GM19463 (cell line): ENCODE data around the gene TRIP13.
"Not testable (repeated sequence)": the region's sequence is repeated elsewhere in the genome, so short reads cannot be mapped to it uniquely, and the experiment has no call there.

Experiments used
- ATAC-seq: cut with Tn5 transposase; IDR thresholded peaks from one replicate; pipeline ENCODE4 v1.9.1; 2021; ENCODE audit warnings: mild to moderate bottlenecking, moderate library complexity; ENCODE audit not compliant: unreplicated experiment

TRIP13 gene

DNA sequence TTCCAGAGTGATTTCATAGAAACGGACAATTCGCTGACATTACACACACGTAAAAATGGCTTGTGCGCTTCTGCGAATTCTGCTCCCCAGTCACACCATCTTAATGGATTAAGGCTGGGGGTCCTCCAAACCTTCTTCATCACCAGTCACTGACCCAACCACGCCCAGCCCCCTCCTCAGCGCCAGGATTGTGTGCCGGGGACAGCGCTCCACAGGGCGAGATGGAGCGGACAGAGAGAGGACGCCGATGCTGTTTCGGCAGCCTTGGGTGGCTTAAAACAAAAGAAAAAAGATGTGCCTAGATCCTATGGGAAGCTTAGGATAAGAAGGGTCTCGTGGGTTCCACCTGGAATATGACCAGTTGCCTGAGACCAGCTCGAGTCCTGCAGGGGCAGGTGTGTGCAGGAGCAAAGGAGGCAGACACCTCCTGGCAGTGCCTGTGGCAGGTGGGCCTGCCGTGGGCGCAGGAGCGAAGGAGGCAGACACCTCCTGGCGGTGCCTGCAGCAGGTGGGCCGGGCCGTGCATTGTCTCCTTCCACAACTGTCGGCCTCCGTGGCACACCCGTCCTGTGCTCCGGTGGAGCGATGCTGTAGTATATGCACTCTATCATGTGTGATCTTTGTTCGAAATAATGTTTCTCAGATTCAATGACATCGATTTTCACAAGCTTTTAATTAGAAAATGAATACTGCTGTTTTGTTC, 20.9 kb upstream of the TRIP13 start:
- ATAC-seq = no peak

DNA sequence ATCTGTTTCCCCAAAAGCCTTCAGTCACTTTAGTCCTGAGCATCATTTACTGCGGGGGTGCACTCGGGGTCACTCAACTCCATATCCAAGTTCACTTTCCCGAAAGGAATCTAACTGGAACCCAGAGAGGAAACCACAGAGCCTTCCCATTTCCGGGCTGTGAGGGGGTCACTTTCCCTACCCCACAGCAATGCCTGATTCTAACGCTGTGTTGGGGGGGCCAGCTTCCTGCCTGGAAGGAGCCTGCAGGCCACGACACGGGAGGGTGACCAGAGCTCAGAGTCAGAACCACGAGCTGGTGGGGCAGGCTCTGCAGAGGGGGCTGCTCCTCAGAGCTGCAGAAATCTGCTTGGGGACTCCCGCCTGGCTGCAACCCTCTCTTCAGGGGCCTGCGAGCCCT, 20.4 kb upstream of the TRIP13 start:
- ATAC-seq = no peak

DNA sequence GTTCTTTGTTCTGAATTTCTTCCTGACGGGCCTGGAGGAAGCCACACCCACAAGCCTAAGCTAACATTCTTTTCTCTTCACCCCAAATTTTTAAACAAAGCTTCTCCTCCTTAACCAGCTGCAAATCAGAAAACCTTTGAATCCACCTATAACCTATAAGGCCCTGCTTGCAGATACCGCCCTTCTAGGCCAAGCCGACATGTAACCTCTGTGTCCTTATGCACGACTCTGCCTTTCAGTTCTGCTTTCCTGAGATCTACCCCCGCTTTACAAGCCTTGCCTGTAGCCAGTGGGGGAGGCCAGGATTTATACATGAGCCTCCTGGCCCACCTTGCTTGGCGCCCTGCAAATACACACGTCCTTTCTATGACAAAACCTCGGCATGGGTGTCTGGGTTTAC, 19.4 kb upstream of the TRIP13 start:
- ATAC-seq = no peak

DNA sequence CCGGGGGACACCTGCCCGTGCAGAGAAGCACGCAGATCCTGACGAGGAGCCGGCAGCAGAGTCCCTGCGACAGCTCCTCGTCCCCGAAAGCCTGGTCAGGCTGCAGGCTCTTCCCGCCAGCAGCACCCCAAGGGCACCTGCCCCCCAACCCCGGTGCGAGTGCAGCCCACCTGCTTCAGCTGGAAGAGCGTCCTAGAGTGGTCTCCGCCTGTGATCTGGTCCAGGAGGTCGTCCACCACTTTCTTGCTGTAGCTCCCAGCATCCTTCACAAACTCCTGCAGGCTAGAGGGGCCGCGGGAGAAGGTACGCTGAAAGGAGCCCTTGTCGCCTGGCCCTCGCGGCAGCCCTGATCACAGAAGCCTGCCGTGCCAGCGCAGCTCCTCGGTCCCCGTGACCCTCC, 16.8 kb upstream of the TRIP13 start:
- no peak for ATAC-seq

DNA sequence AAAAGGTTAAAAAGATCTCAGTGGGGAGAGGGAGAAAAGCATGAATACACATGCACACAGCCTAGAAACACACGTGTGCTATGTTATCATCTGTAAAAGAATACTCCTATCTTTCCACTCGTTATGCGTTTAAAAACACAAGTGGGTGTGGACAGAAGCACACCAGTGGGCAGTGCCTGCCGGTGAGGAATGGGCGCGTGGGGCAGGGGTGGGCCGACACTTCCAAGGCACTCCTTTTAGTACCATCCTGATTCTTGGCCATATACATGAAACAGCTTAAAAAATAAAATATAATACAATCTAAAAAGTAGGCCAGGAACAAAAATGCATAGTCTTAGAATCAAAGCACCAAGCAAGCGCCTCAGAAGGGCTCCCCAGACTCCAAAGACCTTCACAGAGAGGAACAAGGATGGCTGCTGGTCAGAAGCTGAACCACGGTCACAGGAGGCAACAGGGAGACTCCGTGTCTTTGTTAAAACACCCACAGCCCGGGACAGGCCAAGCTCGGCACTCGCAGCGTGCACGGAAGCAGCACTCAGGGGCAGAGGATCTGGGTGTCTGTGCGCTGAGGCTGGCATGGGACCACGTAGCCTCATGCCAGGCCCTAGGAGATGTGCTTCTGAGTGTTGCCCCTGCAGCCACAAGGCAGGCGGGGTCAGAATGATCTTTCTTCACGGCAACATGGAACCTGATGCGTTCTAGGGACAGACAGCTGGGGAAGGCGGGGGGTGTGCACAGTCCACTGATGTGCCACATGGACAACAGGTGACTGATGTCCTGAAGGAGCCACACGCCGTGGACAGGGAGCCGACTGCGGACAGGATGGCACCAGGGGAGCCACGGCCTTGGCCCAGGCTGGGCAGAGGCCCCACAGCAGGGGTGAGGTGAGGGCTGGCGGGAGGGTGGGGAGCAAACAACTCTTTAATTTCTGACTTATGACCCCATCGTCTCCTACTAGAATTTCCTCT, 16.0 kb upstream of the TRIP13 start:
- no peak for ATAC-seq

DNA sequence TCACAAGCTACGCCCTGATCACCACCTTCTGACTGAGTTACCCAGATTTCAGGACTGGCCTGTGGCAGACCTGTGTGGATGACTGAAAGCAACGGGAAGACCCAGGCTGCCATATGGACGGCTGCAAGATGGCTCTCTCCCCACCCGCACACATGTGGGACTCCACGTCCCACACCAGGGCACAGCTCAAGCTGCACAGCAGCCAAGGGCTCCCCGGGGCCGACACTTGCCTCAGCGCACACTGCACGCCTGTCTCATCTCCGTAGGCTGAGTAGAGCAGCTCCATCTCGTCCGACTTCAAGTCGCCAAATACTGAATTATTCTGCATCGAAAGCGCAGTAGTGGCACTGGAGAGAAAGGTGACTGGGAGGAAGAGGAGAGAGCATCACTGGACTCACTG, 14.6 kb upstream of the TRIP13 start:
- ATAC-seq = no peak

DNA sequence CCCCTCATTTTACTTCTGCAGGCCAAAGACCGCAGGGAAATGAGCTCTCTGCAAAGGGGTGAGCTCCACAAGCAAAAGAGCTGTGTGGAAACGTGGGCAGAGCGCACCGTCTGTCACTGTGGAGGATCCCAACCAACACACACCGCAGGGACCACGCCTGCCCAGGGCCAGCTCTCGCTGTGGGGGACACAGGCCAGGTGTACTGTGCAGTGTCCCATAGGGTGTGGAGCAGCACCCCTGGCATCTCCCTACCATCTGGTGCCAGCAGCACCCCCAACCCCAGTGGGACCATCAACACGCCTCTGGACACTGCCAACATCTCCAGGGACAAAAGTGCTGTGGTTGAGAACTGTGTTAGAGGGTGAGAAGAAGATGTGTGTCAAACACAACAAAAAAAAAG, 14.0 kb upstream of the TRIP13 start:
- not testable (repeated sequence) for ATAC-seq

DNA sequence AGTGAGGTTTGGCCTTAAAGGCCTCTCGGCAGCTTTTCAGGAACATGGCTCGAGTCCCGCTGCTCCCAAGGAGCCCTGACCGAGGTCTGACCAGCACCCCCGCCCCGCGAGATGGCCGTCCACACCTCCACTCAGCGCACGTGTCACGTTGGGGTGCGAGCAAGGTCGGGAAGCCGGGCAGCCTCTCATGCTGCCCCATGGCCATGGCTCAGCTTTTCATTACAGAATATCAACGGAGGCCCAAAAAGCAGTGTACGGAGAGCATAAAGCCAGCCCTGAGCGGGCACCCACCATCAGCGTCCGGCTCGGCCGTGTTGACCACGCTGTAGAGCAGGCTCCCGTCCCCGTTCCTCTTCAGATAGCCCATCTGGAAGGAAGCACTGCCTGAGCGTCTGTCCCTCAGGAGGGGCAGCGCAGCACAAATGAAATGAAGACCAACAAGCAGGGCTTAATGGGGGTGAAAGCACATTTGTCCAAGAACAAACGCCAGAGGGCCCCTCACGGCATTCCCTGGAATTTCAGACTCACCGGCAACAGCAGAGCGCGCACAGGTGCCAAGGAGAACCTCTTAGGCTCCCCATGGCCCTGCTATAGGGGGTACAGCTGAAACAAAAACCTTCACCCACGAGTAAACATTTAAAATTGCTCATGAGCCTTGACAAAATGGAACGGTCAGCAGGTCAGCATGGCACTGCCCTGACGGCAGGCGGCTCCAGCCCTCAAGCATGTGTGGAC, 11.7 kb upstream of the TRIP13 start:
- no peak for ATAC-seq

DNA sequence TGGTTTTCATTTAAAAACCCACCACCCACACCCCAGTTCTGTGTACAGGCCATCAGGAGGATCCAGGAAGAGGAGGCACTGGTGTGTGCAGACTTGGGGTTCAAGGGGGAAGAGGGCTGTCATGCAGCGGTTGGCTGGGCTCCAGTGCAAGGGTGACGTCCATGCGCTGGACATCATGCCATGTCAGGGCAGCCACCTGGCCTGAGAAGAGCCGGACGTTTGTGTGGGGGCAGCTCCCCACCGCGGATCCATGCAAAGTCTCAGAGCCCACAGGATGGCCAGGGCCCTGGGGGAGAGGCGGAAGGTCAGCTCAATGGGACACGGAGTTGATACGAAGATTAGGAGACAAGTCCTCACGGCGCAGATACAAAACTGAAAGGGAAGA, 11.1 kb upstream of the TRIP13 start:
- ATAC-seq = no peak

DNA sequence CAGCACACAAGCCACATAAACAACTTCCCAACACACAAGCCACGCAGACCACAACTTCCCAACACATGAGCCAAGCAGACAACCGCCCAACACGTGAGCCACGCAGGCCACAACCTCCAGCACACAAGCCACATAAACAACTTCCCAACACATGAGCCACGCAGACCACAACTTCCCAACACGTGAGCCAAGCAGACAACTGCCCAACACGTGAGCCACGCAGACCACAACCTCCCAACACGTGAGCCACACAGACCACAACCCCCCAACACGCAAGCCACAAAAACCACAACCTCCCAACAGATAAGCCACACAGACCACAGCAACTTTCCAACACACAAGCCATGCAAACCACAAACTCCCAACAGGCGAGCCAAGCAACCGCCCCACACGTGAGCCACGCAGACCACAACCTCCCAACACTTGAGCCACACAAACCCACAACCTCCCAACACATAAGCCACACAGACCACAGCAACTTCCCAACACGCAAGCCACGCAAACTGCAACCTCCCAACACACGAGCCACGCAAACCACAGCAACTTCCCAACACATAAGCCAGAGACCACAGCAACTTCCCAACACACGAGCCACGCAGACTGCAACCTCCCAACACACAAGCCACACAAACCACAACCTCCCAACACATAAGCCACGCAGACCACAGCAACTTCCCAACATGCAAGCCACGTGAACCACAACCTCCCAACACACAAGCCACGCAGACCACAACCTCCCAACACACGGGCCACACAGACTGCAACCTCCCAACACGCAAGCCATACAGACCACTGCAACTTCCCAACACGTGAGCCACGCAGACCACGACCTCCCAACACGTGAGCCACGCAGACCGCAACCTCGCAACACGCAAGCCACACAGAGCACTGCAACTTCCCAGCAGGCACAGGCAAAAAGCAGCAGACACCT, 10.2 kb upstream of the TRIP13 start:
- no peak for ATAC-seq

DNA sequence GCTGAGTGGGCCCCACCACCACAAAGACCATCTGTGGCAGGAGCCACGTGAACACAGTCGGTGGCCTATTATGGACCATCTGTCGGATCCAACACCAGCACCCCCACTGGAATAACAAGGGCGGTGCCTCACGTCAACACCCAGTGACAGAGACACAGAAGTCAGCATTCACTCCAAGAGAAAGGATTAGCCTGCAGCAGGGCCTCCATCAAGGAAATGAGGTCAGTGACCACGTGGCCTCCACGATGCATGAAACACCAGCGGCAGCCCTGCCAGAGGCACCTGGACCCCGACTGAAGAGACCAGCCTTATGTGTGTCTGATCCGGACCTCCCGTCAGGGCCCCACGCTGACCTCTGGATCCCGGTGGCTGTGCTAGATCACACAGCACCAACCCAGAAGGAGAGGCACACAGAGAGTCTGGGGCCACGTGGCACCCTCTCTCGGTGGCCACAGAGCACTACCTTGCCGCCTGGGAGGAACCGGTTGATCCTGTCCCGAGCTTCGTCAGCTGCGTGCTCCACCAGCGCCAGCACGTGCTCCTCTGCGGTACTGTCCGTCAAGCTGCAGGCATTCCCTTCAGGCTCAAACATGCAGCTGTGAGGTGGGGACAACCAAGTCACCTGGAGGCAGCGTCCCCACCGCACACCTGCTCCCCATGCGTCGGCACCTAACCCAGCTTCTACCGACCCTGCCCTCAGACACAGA, 9.1 kb upstream of the TRIP13 start:
- ATAC-seq = no peak

DNA sequence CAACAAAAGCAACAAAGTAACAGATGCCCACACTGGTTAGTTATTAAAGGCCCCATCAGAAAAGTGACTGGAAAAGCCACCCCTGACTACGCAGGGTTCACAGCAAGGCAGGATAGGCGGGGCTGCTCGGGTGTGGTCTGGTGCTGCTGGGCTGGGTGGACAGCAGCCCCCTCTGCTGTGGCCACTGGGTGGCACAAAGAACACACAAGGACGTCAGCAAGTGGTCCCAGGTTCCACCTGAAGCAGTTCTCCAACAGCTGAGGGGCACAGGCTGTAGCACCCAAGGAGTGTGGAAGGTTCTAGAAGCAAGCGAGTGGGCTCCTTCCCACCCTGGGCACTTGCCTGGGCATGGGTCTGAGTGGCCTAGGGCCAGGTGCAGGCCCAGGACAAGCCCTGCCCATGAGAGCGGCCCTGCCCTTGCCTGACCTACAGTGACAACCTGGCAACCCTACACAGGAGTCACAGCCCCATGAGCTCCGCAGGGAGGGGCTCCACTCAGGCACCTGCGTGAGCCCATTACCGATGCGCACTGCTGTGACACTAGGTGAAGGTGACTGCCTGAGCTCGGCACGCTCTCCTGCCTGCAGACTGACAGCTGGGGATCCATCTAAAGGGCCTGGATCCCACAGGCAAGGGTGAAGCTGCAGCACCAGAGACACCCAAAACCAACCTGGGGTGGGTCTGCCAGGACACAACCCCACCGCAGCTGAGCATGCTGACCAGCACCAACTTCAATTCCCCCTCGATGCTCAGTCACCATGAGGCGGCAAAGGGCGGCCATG, 8.1 kb upstream of the TRIP13 start:
- ATAC-seq = no peak

DNA sequence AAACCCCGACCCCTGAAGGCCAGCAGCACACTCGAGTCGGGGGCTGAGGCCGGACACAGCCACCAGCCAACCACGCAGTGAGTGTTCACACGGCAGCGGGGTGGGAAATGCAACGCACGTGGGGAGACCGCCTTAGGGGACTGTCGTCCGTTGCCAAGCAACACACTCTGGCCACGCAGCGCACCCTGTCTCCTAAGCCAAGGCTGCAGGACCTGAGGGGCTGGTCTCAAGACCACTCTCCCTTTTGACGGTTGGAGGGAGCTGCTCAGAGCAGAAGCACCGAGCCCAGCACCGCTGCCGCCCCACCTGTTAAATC, 7.6 kb upstream of the TRIP13 start:
- no peak for ATAC-seq

DNA sequence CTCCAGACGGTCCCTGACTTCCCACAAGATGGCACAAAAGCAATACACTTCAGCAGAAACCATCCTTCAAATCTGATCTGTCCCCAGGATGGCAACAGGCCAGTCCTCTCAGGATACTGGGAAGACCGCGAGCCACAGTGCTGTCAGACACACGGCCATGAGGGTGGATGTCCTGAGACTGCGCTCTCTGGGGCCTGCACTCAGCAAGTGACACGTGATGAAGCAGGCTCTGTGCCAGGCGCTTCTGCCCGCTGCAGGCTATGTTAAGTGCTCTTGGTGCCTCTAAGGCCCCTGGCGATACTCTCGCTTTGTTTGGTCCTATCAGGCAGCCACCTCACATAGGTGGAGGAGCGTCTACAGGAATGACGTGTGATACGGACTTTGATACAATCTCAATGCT, 7.2 kb upstream of the TRIP13 start:
- ATAC-seq = no peak

DNA sequence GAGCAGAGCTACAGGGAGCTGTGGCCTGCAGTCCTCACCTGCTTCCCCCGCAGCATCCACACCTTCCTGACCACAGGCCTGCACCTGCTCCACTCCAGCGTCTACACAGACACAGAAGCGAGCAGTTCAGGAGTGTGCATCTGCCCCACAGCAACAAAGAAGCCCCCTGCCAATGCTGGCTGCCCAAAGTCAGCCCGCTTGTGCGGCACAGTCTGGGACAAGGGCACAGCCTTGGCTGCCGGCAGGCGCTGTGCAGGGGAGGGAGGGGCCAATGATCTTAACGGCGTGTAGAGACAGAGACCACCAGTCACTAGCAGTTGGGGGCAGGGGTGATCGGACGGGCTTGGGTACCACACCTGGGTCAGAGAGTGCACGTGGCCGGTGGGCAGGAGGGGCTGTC, 6.6 kb upstream of the TRIP13 start:
- ATAC-seq = no peak

DNA sequence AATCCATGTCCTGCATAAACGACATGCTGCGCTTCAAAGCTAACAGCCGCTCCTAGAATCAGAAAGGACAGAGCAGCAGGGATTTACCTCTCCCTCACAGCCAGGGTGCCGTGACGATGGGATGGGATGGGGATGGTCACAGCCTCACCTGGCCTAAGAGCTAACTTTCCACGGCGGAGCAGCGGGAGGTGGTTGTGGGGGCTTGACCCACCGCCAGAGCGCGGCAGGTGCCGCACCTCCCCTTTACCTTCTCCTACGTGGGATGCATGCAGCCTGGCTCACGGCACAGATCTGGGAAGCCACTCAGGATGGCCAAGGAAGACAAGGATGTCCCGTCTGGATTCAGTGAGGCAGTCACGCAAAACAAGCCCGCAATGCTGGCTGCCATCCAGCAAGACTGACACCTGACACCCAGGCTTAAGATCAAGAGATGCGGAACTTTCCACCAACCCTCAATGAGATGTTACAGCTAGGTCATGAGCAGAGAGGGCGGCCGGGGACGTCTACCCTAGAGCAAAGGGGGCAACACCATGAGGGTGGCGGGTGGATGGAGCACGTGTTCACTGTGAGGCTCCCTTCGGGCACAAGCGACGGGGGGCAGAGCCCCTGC, 5.9 kb upstream of the TRIP13 start:
- ATAC-seq = no peak

DNA sequence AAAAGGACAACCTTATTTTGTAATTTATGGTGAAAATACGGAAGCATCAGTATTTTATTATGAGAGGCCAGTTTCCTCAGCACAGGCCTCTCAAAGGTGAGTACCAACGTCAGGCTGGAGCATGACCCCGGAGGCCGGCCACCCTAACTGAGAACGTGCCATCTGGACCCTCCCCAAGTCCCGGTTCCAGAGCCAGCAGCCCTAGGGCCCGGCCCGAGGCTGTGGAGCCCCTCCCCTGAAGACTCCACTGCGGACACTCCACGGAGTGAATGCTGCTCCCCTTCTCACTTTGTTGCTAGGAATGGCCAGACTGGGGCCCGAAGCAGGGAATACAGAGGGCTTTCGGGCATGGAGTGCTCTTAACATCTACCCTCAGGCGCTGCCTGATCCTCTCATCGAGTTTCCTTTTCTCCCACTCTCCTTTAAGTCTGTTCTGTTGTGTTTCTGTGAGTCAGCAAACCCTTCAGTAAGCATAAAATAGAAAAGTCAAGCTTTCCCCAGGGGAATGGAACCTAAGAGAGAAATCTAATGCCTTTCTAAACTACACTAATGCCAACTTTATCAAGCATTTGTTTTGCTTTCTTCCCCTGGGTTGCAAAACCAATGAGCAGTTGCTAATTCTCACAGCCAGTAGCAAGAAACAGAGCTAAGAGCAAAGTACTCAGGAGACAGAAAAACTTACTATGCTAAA, 4.6 kb upstream of the TRIP13 start:
- no peak for ATAC-seq

DNA sequence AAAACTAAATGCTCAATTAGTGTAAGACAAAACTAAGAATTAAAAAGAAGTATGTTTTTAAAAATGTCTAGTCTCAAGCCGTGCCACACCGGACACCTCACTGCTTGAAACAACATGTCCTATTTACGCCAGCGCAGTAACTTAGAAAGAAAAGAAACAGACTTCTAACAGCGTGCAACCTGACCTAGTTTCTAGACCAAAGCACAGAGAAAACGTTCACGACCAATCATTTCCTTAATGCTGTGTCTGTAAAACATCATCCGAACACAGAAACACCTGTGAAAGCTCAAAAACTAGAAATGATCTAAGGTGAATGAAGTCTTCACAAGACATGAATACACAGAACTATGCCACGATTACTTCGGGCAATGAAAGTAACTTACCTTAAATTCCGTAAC, 4.0 kb upstream of the TRIP13 start:
- ATAC-seq = no peak
